ENCODE measurements around the gene DCLK2.

DNA sequence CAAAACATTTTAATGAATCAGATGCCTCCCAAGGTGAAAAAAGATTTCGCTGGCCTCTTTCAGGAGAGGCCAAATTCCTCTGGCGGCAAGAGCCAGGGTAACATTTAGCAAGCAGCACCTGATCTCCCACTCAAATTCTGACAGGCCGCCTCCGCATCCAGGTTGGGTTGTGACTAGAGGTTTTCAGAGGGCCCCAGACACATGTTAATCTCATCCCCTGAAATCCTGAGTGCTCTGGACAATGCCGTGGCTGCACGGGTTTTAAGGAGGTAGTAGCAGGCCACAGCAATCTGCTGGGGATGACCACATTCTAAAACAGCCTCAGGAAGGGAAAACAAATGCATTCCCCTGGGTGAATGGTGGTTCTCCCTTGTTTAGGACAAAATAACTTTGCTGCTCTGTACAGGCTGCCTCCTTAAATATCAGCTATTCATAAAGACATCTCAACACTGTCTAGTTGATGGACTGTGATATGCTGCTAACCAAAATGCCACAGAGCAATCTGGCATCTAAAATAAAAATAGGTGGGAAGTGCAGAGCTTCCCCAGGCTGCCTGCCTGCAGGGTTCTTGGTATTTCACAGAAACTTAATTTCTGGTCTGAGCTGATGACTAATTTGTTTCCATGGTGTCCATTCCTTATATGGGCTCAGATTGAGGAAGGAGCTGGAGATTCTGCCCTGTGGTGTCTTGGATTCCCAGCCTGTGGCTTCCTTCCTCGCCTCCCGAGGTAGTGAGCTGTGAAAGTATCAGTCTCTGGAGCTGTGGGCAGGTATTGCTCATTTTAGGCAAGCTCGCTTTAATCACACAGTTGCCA is 202.0 kb downstream of the DCLK2 start:
- TF ChIP-seq CTCF (tag by site-specific recombination; IDR thresholded peaks at IDR 0.05) (no peak), PRDM10 (tag by site-specific recombination; IDR thresholded peaks at IDR 0.05) (no peak)
